ENCODE data around the gene ELOVL1.
A peak's percentile ranks its signal among the peaks of the same experiment; 100 is the strongest.
"Not testable (repeated sequence)": the region's sequence is repeated elsewhere in the genome, so short reads cannot be mapped to it uniquely, and the experiment has no call there.

The ELOVL1 gene

DNA sequence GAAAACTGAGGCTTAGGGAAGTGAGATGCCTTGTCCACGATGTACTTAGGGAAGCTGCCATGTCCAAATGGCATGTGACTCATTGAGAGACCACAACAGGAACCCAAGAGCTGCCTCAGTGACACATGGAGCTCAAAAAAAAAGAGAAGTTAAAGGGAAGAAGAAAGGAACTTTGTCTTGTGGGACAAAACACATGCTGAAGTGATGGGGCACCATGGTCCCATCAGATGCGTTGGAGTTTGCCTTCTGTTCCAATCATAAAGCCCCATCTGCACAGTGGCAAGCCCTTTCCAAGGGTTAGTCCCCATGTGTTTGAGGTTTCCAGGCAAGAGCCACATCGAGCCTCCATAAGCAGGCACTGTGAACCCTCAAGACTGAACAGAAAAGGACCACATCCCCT, 13.8 kb upstream of the ELOVL1 start:
- no peak for DNase-seq (ENCODE audit: low read depth)

DNA sequence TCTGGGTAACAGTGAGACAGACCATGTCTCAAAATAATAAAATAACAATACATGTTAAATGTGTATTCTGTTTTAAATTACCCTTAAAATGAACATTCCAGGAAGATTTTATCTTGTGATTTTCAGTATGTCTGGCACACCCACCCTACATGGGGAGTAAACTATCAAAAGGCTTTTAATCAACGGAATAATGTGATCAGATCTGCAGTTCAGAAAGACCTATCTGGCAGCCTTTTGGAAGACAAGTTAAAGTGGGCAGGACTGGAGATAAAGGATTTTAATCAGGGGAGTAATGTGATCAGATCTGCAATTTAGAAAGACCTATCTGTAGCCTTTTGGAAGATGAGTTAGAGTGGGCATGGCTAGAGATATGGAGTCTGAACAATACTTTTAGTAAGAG, 11.7 kb upstream of the ELOVL1 start:
- DNase-seq (ENCODE audit: low read depth) = no peak

- no peak for DNase-seq (ENCODE audit: low read depth)
Observed at GRCh38 chr1:43377831-43378230, 10.0 kb upstream of the ELOVL1 start.

GRCh38 chr1:43376723-43377235, 9.0 kb upstream of the ELOVL1 start:
- DNase-seq (ENCODE audit: low read depth) = no peak

GRCh38 chr1:43373066-43373940, 5.5 kb upstream of the ELOVL1 start:
- DNase-seq (ENCODE audit: low read depth) = no peak

DNA sequence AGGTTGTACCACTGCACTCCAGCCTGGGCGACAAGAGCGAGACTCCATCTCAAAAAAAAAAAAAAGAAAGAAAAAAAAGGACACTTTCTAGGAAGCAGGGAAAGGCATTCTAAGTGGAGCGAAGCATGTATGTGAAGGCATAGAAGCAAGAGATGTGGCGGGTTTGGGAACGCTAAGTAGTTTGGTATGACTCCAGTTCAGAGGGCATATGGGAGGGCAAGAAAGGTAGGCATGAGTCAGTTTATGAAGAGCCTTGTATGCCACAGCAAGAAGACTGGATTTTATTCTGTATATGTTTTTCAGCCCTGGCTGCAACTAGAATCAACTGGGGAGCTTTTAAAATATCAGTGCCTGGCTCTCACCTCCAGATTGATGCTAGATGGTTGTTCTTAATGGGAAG, 4.4 kb upstream of the ELOVL1 start:
- no peak for DNase-seq (ENCODE audit: low read depth)

DNA sequence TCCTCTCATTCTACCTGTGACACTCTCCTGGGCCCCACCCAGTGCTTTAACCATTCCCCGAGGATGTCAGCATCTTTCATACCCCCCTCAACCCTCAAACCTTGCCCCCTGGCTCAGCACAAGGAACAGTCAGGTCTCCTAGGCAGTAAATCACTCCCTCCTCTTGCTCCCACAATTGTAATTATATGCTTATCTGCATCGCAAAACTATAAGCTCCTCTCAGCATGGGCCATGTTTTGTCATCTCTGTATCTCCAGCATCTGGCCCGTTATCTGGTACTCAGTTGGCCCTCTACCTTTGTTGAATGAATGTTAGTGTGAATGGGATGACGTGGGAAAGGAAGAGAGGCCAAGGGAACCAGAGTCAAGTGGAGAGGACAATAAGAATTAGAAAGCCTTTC, 2.8 kb upstream of the ELOVL1 start:
- DNase-seq (ENCODE audit: low read depth) = no peak

GRCh38 chr1:43369779-43370178, 2.0 kb upstream of the ELOVL1 start:
- not testable (repeated sequence) for DNase-seq (ENCODE audit: low read depth)

DNA sequence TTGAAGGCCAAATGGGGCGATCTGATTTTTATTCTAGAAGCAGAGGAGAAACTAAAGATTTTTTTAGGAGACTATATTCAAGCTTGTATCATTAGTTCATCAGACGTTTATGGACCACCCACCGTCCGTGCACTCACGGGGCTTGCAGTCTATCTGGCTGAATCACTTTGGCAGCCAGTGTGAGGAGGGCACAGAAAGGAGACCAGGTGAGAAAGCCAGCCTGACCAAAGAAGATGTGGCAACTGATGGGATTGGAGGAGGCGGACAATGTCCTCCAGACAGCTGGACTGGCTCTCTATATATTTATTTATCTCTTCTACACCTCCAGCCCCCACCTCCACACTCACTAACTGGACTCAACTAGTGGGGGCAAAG, 822 bp upstream of the ELOVL1 start:
- no peak for DNase-seq (ENCODE audit: low read depth)

- no peak for DNase-seq (ENCODE audit: low read depth)
Observed at GRCh38 chr1:43367026-43367903, 546 bp downstream of the ELOVL1 start.

- DNase-seq (ENCODE audit: low read depth) = no peak
Observed at GRCh38 chr1:43366601-43367025, 1.2 kb downstream of the ELOVL1 start.

GRCh38 chr1:43366179-43366578, 1.6 kb downstream of the ELOVL1 start:
- no peak for DNase-seq (ENCODE audit: low read depth)

- no peak for DNase-seq (ENCODE audit: low read depth)
Observed at GRCh38 chr1:43365678-43366077, 2.1 kb downstream of the ELOVL1 start.

- DNase-seq (ENCODE audit: low read depth) = no peak
Observed at GRCh38 chr1:43363935-43364525, 3.8 kb downstream of the ELOVL1 start.

DNA sequence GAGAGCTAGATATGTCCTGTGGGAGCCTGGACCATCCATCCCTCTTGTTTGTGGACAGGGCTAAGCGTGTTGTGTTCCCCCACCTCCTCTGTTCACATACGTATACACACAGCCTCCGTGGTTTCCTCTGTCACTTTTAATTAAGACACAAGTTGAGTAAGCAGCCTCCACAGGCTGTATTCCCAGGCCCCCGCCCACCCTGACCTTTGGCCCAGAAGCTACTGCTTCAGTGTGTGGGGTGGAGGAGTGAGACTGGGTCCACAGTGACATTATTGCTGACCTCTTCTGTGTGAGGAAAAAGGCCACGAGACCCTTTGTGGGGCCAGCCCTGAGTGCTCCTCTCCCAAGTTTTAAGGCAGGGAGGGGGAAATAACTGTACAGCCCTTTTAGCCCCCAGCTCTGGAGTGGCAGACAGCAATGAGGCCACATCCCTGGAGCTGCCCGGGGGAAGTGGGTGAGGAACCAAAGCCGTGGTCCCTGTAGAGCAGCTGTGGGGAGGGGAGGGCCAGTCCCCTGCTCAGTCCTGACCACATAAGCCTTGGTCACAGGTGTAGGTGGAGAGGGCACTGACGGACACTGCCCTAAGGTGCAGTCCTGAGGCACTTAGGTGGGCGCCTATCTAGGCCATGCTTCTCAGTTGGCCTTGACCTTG, 4.4 kb downstream of the ELOVL1 start:
- no peak for DNase-seq (ENCODE audit: low read depth)

GRCh38 chr1:43360616-43361015, 7.2 kb downstream of the ELOVL1 start:
- no peak for DNase-seq (ENCODE audit: low read depth)

DNA sequence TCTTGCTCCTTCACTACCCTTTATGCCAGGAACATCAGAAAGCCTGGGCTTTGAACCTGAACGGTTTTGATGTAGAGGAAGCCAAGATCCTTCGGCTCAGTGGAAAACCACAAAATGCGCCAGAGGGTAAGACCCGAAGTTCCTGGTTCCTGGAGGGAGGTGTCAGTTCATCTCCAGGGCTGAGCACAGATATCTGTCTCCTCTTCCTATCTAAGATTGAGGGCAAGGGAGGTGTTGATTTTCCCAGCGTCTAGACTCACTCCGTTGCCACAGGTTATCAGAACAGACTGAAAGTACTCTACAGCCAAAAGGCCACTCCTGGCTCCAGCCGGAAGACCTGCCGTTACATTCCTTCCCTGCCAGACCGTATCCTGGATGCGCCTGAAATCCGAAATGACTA, 8.1 kb downstream of the ELOVL1 start:
- DNase-seq (ENCODE audit: low read depth) = no peak

DNA sequence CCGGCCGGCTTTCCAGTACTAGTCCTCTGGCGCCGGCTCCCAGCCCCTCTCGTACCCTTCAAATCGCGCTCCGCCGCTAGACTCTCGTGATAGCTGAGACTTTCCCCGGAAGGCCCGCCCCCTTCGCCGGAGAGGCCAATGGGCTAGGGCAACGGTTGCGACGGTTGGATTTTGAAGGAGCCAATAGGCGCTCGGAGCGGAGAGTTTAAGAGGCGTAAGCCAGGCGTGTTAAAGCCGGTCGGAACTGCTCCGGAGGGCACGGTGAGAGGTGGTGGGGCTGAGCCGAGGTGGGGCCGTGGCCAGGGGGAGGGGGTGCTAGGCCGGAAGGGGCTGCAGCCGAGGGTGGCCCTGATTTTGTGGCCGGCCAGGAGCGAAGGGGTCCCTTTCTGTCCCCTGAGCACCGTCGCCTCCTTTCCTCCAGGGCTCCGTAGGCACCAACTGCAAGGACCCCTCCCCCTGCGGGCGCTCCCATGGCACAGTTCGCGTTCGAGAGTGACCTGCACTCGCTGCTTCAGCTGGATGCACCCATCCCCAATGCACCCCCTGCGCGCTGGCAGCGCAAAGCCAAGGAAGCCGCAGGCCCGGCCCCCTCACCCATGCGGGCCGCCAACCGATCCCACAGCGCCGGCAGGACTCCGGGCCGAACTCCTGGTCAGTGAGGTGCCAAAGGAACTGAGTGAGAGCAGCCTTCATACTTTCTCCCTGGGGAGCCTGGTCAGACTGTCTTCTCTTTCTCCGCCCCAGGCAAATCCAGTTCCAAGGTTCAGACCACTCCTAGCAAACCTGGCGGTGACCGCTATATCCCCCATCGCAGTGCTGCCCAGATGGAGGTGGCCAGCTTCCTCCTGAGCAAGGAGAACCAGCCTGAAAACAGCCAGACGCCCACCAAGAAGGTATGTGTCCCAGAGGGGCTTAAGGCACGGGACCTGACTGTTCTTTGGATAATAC, 8.8 kb downstream of the ELOVL1 start, which contains the start of gene CDC20:
Gene CDC20 (plus strand): TSS at position 236 of the 948 bp plus-strand sequence. CDS start 235 bp downstream, at position 471.
- peak; percentile 95 for DNase-seq (ENCODE audit: low read depth)

DNA sequence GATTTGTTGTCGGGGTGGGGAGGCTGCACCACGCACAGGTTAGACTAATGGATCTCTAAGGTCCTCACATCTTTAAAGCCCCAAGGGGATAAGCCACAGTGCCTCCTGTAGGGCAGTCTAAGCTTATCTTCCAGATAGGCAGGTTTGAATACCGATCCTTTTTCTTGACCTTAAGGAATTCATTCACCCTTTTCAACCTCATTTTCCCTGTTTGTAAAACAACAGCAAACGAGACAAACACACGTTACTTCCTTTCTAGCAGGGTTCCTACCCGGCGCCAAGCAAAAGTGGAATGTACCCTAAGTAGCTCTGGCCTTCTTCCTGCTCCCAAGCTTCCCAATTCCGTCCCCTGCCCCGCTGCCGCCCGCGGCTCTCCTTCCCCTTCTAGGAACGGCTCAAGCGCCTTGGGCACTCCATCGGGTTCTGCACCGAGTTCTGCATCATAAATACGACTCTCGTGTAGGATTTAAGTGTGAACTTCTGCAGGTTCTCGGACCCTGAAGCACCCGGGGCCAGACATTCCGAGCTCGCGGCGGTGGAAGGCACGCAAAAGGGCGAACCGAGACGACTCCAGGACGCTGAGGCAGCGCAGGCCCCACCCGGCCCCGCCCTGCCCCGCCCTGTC, 9.6 kb downstream of the ELOVL1 start:
- DNase-seq (ENCODE audit: low read depth) = no peak

DNA sequence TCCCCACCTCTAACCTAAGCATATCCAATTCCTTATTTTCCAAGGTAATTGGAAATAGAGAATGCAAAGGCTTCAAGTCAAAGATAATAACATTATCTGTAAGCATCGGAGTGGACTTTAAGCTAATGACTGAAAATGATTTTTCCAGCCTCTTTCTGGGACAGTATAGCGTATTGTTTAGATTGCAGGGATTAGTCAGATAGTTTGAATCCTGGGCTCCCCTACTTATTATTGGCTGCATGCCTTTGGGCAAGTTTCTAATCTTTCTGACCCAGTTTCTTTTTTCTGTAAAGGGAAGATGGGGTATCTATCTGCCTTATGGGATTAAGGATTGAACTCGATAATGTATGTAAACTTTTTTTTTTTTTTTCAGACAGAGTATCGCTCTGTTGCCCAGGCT, 10.6 kb downstream of the ELOVL1 start:
- no peak for DNase-seq (ENCODE audit: low read depth)

All from stimulated activated CD8-positive, alpha-beta memory T cell treated with anti-CD3 and anti-CD28 coated beads, Interleukin-12 subunit alpha, Interleukin-12 subunit beta, amount 100 ng/mL, for 4 hours (primary cell).